GM21825 (cell line): Measurements from ENCODE around the gene AP2S1.
"Not testable (repeated sequence)": the region's sequence is repeated elsewhere in the genome, so short reads cannot be mapped to it uniquely, and the experiment has no call there.

Experiments
- ATAC-seq: cut with Tn5 transposase; IDR thresholded peaks from one replicate; pipeline ENCODE4 v1.9.1; 2021; ENCODE audit warnings: mild to moderate bottlenecking, moderate library complexity; ENCODE audit not compliant: unreplicated experiment

AP2S1 gene

DNA sequence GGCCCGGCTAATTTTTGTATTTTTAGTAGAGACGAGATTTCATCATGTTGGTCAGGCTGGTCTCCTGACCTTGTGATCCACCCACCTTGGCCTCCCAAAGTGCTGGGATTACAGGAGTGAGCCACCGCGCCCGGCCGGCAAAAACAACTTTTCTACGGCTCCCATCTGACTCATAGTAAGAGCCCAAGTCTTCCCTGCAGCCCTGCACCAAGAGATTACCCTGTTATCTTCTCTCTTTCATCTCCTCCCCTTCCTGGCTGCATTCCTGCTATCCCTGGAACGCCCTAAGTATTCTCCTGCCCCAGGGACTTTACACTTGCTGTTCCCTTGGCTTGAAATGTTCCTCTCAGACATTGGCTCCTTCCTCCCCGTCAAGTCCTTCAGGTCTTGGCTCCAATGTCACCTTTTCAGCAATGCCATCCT lies 6.6 kb downstream of the AP2S1 start:
- no peak for ATAC-seq

DNA sequence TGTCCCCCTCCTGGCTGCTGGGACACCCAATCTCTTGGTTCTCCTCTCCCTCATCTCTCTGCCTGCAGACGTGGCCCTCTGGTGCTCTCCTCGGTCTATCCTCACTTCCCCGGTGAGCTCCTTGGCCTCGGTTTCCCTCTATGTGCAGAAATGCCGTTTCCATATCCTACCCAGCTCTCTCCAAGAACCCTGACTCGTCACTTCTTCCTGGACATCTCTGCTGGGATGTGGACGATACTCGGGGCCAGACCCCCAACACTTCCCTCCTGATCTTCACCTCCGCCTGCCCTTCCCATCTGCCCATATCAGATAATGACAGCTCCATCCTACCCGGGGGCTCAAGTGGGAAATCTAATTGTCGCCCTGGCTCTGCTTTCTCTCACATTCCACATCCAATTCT lies 7.9 kb downstream of the AP2S1 start:
- ATAC-seq = no peak

DNA sequence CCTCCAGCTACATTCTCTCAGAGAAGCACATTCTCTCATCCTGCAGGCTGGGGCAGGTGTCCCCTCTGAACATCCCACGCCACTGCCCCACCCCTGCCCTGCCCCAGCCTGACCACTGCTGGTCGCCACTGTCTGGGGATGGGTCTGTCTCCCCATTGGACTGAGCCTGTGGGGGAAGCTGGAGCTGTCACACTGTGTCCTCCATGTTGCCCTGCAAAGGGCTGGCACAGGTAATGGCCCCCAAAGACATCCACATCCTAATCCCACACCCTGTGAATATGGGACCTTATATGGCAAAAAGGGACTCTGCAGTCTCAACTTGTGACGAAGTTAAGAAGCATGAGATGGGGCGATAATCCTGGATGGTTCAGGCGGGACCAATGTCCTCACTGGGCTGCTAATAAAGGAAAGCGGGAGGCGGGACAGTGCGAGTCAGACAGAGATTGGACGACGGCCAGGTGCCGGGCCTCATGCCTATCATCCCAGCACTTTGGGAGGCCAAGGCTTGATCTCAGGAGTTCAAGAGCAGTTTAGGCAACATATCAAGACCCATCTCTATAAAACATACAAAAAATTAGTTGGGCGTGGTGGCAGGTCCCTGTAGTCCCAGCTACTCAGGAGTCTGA lies 9.1 kb downstream of the AP2S1 start:
- ATAC-seq = no peak

GRCh38 chr19:46840498-46840942 lies 10.1 kb downstream of the AP2S1 start:
- ATAC-seq = no peak

DNA sequence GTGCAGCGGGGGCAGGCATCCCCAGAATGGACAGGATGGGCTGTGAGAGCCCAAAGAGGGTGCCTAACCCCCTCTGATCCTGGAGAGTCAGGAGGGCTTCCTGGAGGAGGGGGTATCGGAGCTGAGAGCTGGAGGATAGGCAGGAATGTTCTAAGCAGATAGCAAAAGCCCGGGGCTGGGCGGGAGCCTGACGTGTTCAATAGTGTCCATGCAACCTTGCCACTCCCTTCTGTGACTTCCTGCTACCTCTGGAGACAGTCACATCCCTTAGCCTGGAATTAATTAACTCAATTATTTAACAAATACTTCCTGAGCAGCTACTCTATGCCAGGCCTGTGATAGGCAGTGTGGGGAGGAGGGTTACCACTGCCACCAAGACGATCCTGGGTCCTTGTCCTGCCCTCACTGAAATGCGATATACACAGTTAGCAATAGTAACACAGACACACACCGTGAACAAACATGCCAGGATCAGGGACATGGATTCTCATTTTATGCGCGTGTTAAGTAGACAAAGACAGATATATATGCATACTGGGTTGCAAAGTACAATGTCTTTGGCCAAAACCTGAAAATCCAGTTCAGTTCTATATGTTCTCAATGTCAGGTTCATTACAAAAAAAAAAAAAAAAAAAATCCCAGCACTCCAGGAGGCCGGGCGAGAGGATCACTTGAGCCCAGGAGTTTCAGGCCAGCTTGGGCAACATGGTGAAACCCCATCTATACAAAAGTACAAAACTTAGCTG lies 10.7 kb downstream of the AP2S1 start:
- ATAC-seq = no peak

DNA sequence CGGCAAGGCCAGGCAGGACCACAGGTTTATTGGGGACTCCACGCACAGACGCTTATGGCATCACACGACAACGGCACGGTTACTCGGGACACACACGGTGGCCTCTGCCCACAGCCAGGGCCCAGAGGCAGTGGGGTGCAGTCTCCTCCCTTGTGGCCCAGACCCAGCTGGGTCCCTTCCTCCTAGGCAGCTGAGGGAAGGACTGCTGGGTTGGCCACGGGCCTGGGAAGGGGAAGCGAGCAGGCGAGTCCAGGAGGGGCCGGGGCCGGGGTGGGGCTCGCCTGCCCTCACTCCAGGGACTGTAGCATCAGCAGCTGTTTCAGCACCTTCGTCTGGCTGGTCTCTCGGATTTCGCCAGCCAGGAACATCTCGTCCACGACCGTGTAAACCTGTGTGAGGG lies 12.5 kb downstream of the AP2S1 start:
- ATAC-seq = no peak

GRCh38 chr19:46834984-46835383 lies 15.7 kb downstream of the AP2S1 start:
- no peak for ATAC-seq

- ATAC-seq = no peak
Measured at GRCh38 chr19:46834121-46834520, 16.5 kb downstream of the AP2S1 start.

DNA sequence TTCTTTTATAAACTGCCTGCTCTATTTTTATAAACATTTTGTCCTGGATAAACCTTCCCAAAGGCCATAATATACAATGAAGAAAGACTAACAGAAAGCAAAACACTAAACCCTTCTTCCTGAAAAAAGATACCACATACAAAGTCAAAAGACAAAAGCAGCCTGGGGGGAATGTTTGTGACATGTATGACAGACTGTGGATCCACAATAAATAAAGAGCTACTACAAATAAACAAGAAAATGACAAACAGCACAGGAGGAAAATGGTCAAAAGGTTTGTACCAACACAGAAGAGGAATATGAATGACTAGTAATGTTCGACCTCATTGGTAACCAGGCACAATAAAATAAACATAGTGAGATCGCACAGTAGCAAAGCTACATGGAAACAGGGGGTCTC lies 19.8 kb downstream of the AP2S1 start:
- ATAC-seq = no peak

DNA sequence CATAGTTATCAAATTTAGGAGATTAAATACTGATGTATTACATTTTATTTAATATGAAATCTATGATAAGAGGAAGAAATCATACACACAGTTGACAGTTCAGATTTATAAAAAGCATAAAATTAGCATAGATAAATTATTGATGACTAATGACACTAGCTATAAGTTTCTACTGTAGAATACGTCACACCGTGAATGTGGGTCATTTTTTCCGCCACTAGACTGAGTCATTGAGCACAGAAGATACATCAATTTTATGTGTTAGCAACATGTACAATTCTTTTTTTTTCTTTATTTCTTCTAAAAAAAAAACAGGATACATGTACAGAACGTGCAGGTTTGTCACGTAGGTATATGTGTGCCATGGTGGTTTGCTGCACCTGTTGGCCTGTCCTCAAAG lies 22.2 kb downstream of the AP2S1 start:
- ATAC-seq = no peak

GRCh38 chr19:46825731-46826055 lies 25.0 kb downstream of the AP2S1 start:
- no peak for ATAC-seq

- no peak for ATAC-seq
Measured at GRCh38 chr19:46824890-46825730, 25.5 kb downstream of the AP2S1 start.

GRCh38 chr19:46823049-46823448 lies 27.6 kb downstream of the AP2S1 start:
- no peak for ATAC-seq

- not testable (repeated sequence) for ATAC-seq
Measured at GRCh38 chr19:46822410-46822787, 28.2 kb downstream of the AP2S1 start.

GRCh38 chr19:46821512-46822409 lies 28.9 kb downstream of the AP2S1 start:
- peak; percentile 45 for ATAC-seq

- no peak for ATAC-seq
Measured at GRCh38 chr19:46818812-46819211, 31.8 kb downstream of the AP2S1 start.

DNA sequence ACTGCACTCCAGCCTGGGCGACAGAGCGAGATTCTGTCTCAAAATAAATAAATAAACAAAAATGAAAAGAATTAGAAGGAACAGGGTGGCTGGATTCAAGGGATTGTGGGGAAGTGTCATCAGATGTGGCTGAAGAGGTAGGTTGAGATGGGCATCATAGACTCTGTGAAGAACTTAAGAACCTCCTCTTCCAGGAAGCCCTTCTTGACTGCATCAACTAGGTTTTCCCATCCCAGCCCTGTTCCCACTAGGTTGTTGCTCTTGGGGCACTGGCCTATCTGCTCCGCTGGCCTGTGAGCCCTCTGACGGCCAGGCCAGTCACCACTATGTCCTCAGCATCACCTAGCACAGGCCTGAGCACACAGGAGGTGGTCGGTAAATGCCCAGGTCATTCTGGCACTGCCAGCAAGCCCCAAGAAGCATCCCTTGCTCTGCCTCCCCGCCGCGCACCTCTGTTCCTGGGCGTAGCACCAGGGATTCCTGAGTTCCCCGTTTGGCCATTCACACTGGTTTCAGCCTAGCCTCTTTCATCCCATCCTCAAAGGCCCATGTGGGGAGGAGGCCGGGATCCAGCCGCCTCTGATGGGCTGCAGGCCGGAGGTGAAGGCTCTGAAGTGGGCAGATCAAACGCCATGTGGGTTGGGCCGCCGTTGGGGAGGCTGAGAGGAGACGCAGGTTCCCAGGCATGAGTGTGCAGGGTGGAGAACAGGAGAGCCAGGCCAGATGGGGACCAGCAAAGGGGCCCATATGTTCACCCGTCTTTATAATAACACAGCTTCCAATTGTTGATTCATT lies 34.6 kb downstream of the AP2S1 start:
- no peak for ATAC-seq

DNA sequence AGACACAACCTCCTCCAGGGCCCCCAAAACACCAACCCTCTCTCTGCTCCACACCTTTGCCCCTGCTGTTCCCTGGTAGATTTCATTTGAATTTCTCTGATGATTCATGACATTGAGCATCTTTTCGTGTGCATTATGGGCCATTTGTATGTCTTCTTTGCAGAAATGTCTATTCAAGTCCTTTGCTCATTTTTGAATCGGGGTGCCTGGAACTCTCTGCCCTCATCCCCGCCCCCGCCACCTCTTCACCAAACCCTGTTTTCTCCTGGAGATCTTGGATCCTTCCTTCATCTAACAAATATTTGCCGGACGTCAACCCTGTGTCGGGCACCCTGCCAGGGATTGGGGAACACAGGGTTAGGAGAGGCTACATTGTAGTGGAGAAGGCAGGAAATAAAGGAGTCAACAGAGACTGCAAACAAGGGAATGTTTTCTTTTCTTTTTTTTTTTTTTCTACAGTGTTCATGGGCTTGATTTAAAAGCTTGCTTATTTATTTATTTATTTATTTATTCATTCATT lies 36.7 kb downstream of the AP2S1 start:
- ATAC-seq = no peak

GRCh38 chr19:46812977-46813838 lies 37.4 kb downstream of the AP2S1 start:
- ATAC-seq = no peak
